Measurements from ENCODE around the gene AP5Z1.

AP5Z1 gene

DNA sequence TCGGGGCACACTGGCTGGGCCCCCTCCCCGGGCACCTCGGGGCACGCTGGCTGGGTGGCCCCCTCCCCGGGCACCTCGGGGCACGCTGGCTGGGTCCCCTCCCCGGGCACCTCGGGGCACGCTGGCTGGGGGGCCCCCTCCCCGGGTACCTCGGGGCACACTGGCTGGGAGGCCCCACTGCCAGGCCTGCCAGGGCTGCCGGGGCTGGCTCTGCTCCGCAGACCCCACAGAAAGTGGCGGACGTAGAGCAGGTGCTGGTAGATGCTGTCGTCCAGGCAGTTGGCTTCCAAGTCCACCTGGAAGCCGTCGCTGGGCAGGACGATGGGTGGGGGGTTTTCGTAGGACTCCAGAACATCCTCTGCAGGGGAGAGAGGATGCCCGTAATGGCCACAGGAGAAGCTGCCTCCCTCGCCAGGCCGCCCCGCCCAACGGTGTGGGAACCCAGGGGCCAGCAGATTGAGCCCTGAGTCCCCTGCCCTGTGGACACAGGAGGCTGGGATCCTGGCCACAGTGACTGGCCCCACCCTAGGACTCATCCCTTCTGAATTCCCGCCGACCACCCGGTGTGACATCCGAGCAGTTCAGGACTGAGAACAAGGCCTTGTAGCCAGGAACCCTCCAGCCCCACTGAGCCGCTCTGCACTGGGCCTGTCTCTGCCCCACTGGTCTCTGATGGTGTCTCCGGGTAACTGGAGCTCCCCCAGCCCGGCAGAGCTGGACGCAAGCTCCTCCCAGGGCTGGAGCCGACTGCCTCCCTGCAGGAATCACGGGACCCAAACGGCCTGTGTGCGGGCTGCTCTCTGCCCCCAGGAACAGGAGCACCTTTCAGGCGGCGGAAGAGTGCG, 28.2 kb downstream of the AP5Z1 start:
- no peak for DNase-seq

DNA sequence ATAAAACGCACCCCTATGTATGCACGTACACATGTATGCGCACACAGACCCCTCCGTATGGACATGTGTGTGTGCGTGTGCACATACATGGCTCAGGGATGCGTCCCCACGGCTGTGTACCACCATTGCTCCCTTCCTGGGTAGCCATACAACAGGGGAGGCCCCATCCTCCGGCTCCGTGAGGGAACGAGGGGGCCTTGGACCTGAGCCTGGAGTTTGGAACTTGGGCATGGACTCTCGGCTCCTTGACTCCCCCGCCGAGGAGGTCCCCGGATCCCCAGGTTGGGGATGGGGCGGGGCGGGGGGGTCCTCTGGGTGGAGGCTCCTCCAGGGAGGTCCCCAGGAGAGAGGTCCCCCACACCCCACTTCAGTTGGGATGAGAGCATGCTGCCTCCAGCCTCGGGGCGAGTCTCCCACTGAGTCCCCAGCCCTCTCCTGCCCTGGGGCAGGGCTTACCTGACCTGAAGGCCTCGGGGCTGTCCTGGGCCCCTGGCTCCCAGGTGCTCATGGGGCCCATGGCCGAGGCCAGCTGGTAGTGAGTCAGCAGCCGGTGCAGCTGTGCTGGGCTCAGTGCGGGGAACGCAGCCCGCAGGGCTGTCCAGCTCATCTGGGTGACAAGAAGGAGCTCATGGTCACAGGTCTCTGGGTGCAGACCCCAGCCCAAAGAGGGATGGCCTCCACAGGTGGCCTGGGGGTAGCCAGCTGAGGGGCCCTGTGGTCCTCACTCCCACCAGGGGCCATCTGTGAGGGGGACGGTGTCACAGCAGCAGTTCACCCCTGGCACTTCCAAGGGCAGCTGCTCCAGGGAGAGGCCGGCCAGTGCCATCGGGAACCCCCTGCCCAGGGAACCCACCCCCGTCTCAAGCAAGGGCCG, 29.9 kb downstream of the AP5Z1 start:
- DNase-seq = no peak

DNA sequence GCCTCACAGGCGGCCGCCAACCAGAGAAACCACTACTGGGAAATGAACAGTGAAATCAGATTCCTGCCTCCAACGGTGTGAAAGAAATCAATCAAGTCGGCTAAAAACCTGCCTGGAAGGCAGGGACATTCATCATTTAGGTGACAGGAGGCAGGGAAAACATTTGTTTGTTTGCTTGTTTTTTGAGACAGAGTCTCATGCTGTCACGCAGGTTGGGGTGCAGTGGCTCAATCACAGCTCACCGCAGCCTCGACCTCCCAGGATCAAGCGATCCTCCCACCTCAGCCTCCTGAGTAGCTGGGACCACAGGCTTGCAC, 30.5 kb downstream of the AP5Z1 start:
- DNase-seq = no peak

DNA sequence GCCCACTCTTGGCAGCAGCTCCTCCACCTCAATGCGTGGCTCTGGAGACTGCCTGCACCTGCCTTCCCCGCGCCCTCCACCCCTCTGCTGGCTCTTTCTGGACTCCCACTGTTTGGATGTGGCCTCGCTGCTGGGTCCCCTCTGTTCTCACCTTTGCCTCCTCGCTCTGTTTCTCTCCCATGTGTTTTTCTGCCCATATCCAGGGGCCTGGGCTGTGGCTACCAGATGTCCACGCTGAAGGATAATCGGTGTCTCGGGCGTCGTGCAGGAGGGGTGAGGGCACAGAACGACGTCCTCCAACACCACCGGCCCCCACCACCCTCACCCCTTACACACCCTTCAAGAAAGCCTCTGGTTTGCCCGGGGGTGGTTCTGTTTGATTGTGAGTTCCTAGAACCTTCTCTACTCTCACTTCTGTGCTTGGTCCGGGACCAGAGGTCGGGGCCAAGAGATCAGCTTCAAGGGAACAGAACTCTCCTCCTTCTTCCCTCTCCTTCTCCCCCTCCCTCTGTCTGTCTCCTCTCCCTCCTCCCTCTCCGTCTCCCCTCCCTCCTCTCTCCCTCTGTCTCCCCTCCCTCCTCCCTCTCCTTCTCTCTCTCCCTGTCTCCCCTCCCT, 31.7 kb downstream of the AP5Z1 start:
- no peak for DNase-seq

DNA sequence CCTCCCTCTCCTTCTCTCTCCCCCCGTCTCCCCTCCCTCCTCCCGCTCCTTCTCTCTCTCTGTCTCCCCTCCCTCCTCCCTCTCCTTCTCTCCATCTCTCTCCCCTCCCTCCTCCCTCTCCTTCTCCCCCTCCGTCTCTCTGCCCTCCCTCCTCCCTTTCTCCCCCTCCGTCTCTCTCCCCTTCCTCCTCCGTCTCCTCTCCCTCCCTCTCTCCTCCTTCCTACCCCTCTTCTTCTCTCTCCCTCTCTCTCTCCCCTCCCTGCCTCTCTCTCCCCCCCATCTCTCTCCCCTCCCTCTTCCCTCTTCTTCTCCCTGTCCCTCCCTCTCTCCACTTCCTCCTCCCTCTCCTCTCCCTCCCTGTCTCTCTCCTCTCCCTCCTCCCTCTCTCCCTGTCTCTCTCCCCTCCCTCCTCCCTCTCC, 32.2 kb downstream of the AP5Z1 start:
- no peak for DNase-seq

DNA sequence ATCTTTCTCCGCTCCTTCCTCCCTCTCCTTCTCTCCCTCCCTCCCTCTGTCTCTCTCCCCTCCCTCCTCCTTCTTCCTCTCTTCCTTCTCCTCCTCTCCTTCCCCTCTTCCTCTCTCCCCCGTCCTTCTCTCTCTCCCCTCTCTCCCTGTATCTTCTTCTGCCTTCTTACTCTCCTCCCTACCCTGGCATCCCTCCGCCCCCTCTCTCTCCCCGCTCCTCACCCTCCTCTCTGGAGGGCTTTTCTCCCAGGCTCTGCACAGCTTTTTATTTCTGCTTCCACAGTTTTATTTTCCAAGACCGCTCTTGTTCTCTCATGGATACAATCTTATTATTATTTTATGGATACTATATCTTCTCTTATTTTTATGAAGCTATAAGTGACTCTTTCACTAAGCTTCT, 32.6 kb downstream of the AP5Z1 start:
- no peak for DNase-seq

DNA sequence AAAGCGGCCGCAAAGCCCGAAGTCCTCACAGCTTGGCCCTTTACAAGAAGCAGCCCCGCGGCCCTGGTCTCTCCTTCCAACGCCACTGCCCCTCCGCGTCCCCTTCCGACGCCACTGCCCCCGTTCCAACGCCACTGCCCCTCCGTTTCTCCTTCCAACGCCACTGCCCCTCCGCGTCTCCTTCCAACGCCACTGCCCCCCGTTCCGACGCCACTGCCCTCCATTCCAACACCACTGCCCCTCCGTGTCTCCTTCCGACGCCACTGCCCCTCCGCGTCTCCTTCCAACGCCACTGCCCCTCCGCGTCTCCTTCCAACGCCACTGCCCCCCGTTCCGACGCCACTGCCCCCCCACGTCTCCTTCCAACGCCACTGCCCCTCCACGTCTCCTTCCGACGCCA, 33.1 kb downstream of the AP5Z1 start:
- no peak for DNase-seq

DNA sequence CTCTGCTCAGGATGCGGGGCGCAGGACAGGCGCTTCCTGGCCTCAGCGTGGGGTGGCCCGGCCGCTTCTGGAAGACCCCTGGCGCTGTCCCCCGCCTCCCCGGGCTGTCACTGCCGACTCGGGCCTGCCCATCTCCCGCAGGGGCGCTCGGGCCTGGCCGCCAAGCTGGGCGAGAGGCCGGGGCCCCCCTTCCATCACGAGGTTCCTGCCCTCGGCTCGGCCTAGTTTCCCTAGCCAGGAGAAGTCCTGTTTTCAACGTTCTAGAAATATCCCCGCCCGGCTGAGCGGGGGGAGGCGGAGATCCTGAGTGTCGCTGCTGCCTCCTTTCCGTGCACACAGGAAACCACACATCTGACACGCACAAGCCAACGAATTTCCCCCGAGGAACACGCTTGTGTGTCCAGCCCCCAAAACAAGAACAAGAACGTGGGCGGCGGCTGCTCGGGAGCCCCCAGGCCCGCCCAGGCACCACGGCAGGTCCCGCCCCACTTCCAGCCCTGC, 33.7 kb downstream of the AP5Z1 start:
- DNase-seq = peak; percentile 21 to 31

DNA sequence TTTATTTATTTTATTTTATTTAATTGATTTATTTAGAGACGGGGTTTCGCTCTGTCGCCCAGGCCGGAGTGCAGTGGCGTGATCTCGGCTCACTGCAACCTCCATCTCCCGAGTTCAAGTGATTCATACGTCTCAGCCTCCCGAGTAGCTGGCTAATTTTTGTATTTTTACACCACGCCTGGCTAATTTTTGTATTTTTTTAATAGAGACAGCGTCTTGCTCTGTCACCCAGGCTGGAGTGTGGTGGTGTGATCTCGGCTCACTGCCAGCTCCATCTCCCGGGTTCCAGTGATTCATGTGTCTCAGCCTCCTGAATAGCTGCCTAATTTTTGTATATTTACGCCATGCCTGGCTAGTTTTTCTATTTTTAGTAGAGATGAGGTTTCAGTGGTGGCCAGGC, 34.2 kb downstream of the AP5Z1 start:
- no peak for DNase-seq

DNA sequence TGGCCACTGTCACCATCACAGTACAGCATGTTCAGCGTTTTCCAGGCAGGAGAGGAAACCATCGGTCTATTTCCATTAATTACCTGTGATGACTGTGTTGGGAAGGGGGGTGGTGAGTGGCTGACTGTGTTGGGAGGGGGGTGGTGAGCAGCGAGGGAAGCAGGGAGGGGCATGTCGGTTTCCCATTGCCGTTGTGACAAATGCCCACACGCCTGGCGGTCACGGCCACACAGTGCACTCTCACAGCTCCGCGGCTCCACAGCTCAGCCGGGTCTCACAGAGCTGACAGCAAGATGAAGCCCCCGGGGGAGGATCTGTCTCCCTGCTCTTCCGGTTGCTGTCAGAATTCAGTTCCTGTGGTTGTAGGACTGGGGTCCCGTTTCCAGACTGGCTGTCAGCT, 39.0 kb downstream of the AP5Z1 start:
- DNase-seq = no peak

DNA sequence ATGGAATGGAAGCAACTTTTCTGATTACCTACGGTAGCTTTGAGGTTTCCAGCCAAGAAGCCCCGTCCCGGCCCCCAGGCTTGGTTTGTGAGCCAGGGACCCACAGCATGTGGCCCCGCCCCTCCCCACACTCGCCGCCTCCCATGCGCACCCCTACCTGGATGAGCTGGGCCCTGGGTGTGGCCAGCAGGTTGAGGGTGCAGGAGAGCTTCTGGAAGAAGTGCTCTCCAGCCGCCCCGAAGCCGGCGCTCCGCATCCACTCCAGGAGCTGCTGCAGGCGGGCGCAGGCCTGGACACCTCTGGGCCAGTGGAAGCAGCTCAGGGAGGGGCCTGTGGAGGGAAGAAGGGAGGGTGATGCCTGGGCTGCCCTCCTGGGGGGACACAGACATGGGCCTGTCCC, 39.7 kb downstream of the AP5Z1 start:
- no peak for DNase-seq

DNA sequence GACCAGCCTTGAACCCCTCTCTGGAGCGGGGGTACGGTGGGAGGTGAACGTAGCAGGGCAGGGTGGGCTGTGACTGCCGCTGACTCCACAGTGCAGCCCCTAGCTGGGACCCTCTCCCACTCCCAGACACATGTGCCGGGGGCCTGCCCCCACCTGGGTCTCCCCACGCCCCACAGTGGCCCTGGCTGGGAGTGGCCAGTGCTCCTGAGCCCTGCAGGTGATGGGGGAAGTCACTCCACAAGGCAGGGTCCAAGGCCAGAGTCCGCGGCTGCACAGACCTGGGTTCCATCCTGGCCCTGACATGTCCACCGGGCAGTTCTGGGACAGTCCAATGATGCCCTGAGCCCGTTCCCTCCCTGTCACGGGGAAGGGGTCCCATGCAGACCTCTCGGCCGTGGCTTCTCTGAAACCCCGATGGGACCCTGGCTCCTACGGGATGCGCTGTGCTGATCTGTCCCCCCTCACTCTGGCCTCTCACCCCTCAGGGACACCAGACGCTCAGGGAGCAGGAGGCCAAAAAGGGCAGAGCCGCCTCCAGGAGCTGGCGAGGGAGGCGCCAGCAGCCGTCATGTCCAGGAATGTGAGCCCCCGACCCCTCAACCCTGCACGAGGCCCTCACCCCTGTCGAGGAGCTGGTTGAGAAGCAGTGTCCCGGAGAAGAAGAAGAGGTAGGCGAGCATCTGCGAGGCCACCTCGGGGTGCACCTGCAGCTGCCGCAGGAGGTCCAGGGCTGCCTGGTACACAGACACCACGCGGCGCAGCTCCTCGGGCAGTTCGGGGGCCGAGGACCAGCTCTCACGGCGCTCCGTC, 40.4 kb downstream of the AP5Z1 start:
- DNase-seq = no peak

DNA sequence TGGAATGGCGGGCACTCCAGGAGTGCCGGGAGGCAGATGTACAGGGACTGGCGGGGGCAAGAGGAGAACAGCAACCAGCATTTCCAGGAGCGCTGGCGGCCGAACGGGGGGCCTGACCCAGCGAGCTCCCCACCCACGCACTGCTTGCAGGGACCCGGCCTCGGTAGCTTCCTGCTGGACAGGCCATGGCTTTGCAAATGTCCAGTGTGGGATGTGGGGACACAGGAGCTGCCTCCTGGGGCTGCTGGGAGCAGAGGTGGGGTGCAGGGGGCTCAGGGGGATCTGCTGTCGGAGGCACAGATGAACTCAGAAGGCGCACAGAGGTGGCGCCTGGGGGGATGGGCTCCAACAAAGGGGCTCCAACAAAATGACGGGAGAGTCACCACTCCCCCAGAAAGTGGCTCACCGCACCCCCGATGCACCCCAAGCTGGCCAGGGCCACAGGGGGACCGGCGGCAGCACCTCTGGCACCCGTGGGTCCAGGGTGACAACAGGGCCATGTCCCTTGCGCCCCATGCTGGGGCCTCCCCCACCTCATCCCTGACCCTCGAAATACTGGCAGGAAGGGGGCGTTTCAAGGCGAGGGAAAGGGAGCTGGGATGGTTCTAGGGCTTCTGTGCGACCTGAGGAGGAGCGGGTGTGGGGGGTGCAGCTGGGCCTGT, 41.1 kb downstream of the AP5Z1 start:
- no peak for DNase-seq

DNA sequence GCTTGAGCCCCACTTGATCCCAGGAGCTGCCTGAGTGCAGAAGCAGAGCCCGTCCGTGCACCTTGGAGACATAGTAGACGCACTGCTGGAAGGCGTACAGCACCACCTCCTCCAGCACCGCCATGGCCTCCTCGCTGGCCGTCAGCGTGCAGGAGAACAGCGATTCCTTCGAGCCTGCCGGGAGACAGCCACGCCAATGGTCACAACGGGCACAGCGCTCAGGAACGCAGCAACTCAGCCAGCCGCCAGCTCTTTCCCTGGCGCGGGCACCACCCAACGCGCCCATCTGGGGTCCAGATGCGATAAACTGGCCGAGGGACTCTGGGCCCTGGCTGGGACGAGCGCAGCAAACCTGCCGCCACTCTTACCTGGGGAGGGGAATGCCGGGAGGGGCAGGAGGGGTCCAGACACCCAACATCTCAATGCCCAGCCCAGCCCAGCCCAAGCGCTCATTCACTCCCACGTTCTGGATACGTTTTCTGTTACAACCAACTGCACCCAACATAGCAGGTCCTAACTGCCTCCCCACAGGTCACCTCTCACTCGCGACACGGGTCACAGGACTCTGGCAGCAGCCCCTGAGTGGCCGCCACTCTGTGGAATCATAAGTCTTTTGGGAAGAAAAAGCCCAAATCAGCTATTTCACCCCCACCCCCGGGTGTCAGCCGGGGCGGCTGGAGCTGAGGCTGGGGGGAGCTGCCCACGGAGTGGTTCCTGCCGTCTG, 41.9 kb downstream of the AP5Z1 start:
- no peak for DNase-seq

DNA sequence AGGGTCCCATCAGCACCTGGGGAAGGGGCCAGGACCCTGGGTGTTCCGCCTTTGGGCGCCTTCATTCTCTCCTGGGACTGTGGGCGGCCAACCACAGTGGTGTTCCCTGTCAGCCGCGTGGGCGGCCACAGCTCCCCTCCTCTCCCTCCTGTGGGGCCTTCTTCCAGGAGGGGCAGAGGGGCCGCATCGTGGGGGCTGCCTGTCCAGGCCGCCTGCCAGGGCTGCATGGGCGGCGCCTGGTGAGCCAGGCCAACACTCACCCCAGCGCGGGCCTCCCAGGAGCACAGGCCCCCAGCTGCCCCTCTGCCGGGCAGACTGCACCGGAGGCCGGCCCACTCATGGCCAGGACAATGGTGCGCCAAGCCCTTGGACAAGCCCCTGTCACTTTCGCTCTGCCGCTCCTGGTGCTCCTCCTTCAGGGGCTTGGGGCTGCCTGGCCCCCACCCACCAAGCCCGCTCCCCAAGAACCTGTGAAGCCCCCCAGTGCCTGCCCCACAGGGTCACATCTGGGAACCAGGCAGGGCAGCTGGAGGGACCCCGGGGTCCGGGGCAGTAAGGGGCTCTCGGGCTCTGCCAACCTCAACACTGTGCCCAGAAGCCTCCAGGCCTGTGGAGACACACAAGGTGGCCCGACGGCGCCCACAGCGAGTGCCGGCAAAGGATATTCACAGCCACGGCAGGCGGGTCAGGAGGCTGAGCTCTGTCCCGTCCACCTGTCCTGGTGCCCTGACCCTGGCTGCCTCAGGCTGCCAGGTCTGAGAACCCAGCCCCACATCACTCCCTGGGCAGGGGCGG, 42.8 kb downstream of the AP5Z1 start:
- no peak for DNase-seq

DNA sequence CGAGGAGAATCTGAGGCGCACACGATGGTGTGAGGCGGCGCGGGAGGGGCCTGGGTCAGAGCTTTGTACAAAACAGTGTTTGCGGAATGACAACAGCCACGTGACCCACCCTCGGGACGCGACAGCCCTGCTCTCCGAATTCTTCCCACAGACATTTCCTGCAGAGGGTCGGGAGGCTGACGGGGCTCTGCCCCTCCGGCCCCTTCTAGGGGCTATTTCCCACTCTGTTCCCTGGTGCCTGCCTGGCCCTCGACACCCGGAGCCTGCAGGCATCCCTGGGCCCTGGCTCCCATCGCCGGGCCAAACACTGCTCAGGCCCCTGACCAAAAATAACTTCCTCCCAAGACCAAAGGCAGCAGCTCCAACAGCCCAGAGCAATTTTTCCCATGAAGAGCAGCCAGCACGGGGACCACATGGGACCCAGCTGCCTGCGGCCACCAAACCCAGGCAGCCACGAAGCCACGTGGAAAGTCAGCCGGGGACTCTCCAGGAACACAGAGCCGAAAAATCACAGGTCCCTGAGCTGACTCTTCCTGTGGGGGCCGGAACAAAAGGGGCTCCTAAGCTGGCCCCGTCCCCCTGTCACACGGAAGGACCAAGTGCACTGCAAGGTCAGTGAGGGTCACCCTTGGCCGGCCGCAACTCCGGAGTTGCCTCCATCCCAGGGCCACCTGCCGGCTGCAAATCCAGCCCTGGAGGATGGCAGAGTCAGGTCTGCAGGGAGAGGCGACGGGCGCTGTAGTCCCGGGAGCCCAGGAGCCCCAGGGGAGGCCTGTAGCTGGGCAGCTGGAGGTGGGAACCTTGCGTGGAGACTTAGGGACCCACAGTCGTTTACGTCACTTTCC, 44.4 kb downstream of the AP5Z1 start:
- no peak for DNase-seq

DNA sequence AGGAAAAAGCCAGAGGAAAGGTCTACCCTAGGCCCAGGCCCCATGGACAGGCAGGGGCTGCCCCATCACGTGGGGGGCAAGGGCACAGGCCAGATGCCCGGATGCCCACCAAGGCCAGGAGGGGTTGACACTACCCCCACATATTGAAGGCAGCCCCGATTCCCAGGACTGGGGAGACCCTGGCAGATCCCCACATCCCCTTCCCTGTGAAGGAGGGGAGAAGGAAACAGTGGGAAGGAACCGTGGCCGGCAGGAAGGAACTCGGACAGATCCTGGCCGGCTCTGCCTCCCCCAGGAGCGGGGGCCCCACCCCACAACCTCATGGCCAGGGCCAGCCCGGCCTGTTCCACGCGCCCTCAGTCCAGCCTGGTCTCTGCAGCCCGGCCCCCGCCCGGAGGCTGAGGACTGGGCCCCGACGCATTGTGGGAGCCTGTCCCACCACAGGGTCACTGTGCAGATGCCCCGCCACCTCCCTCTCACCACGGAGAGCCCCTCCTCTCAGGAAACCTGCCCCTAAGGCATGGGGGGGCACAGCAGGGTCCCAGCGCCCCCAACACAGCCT, 45.1 kb downstream of the AP5Z1 start:
- no peak for DNase-seq

DNA sequence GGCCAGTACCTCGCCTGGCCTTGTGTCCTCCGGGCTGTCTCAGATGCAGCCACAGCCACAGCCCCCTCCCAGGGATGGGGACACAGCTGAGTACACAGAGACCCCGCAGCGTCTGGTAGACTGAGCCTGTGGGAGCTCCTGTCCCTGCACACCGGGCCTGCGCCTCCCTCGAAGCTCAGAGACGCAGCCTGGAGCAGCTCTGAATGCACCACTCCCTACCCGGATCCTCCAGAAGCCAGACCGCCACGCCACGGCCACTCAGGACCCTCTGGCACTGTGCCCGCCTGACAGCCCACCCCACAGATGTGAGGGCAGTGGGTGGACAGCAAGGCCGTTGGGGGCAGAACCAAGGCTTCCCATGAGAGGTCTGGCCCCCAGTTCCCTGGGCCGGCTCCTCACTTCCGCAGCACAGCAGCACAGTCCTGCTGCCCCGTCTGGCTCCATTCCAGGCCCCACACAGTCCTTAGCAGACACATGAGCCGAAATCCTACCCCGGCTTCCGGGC, 45.6 kb downstream of the AP5Z1 start:
- no peak for DNase-seq

DNA sequence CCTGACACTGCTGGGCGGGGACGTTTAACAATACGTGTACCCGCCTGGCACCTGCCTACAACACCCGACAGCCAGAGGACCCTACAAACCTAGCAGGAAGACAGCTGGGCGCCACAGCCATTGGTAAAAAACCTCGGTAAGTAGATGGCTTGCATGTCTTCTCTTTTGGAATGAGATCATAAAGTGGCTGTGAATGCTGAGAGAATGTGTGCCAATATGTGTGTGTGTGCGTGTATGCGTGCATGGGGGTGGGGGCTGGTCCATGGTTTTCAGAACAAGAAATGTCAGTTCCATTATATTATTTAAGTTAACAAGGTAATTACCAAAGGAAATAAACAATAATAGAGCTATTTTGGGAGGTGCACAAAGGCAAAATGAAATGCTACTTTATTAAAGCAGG, 47.3 kb downstream of the AP5Z1 start:
- DNase-seq = no peak

Measured in CD4-positive, alpha-beta T cell treated with Interferon alpha-2 for 1 hour (primary cell).